ENCODE measurements around the gene SIRT2.
A peak's percentile ranks its signal among the peaks of the same experiment; 100 is the strongest.
"Not testable (repeated sequence)": the region's sequence is repeated elsewhere in the genome, so short reads cannot be mapped to it uniquely, and the experiment has no call there.

The SIRT2 gene

GRCh38 chr19:38899447-38900201 is at the start of gene SIRT2, which contains the start of gene NFKBIB:
Gene SIRT2 (minus strand): TSS chr19:38899618. CDS start chr19:38899521, 97 bp downstream.
Gene NFKBIB (plus strand): TSS chr19:38899969. CDS start chr19:38900033, 64 bp downstream.
- peak; percentile 100 for DNase-seq (ENCODE audit: low read depth)

GRCh38 chr19:38946229-38947010 is 47.0 kb upstream of the SIRT2 start:
- no peak for DNase-seq (ENCODE audit: low read depth)

GRCh38 chr19:38945562-38946228 is 46.3 kb upstream of the SIRT2 start:
- no peak for DNase-seq (ENCODE audit: low read depth)

- DNase-seq (ENCODE audit: low read depth) = no peak
These were observed 45.6 kb upstream of the SIRT2 start for GRCh38 chr19:38944981-38945506.

- no peak for DNase-seq (ENCODE audit: low read depth)
These were observed 43.2 kb upstream of the SIRT2 start for GRCh38 chr19:38942471-38943181.

- no peak for DNase-seq (ENCODE audit: low read depth)
These were observed 42.6 kb upstream of the SIRT2 start for GRCh38 chr19:38941979-38942378.

GRCh38 chr19:38941466-38941865 is 42.0 kb upstream of the SIRT2 start:
- DNase-seq (ENCODE audit: low read depth) = not testable (repeated sequence)

- no peak for DNase-seq (ENCODE audit: low read depth)
These were observed 40.5 kb upstream of the SIRT2 start for GRCh38 chr19:38939957-38940356.

GRCh38 chr19:38933544-38933943 is 34.1 kb upstream of the SIRT2 start:
- no peak for DNase-seq (ENCODE audit: low read depth)

GRCh38 chr19:38932425-38933179 is 33.2 kb upstream of the SIRT2 start:
- no peak for DNase-seq (ENCODE audit: low read depth)

- DNase-seq (ENCODE audit: low read depth) = no peak
These were observed 32.0 kb upstream of the SIRT2 start for GRCh38 chr19:38931521-38931793.

GRCh38 chr19:38930776-38931520 is 31.5 kb upstream of the SIRT2 start, which contains the start of gene MRPS12:
Gene MRPS12 (plus strand): TSS chr19:38930944. CDS start chr19:38931295, 351 bp downstream.
- DNase-seq (ENCODE audit: low read depth) = peak; percentile 97

GRCh38 chr19:38929929-38930775 is 30.7 kb upstream of the SIRT2 start, which contains the start of gene SARS2:
Gene SARS2 (minus strand): TSS chr19:38930763. CDS start chr19:38930736, 27 bp downstream.
- DNase-seq (ENCODE audit: low read depth) = peak; percentile 88

- DNase-seq (ENCODE audit: low read depth) = no peak
These were observed 29.1 kb upstream of the SIRT2 start for GRCh38 chr19:38928391-38929001.

GRCh38 chr19:38924388-38924787 is 25.0 kb upstream of the SIRT2 start:
- DNase-seq (ENCODE audit: low read depth) = no peak

- DNase-seq (ENCODE audit: low read depth) = no peak
These were observed 23.1 kb upstream of the SIRT2 start for GRCh38 chr19:38922482-38922881.

- no peak for DNase-seq (ENCODE audit: low read depth)
These were observed 22.2 kb upstream of the SIRT2 start for GRCh38 chr19:38921420-38922274.
